ENCODE measurements around the gene CTNND1. TPM values are rescaled to one million over a fixed set of nuclear protein-coding genes. Genes with fewer than 3 reads are reported as not detected.

CTNND1 gene
- total and polyA plus RNA-seq, 2 of the 8 experiments (the other 6 are each of a cell fraction or from before 2014, with no cell fraction given) = 91.9 to 164 TPM

DNA sequence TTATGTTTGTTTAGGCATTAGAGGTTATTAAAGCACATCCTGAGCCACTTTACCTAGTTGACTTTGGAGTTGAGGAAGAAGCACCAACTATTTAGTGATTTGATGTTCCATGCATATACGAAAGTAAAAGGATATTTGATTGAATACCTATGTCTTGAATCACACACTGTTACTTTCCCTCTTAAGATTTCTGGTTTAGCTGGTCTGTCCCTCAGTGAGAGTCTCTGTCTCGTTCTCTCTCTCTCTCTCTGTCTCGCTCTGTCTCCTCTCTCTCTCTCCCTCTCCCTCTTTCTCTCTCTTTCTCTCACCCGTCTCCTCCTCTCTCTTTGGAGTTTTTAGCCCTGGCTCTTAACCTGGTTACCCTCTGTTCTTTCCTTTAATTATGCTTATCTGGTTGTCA, 11.0 kb downstream of the CTNND1 start (continued):
- TF ChIP-seq, protein P1, sequence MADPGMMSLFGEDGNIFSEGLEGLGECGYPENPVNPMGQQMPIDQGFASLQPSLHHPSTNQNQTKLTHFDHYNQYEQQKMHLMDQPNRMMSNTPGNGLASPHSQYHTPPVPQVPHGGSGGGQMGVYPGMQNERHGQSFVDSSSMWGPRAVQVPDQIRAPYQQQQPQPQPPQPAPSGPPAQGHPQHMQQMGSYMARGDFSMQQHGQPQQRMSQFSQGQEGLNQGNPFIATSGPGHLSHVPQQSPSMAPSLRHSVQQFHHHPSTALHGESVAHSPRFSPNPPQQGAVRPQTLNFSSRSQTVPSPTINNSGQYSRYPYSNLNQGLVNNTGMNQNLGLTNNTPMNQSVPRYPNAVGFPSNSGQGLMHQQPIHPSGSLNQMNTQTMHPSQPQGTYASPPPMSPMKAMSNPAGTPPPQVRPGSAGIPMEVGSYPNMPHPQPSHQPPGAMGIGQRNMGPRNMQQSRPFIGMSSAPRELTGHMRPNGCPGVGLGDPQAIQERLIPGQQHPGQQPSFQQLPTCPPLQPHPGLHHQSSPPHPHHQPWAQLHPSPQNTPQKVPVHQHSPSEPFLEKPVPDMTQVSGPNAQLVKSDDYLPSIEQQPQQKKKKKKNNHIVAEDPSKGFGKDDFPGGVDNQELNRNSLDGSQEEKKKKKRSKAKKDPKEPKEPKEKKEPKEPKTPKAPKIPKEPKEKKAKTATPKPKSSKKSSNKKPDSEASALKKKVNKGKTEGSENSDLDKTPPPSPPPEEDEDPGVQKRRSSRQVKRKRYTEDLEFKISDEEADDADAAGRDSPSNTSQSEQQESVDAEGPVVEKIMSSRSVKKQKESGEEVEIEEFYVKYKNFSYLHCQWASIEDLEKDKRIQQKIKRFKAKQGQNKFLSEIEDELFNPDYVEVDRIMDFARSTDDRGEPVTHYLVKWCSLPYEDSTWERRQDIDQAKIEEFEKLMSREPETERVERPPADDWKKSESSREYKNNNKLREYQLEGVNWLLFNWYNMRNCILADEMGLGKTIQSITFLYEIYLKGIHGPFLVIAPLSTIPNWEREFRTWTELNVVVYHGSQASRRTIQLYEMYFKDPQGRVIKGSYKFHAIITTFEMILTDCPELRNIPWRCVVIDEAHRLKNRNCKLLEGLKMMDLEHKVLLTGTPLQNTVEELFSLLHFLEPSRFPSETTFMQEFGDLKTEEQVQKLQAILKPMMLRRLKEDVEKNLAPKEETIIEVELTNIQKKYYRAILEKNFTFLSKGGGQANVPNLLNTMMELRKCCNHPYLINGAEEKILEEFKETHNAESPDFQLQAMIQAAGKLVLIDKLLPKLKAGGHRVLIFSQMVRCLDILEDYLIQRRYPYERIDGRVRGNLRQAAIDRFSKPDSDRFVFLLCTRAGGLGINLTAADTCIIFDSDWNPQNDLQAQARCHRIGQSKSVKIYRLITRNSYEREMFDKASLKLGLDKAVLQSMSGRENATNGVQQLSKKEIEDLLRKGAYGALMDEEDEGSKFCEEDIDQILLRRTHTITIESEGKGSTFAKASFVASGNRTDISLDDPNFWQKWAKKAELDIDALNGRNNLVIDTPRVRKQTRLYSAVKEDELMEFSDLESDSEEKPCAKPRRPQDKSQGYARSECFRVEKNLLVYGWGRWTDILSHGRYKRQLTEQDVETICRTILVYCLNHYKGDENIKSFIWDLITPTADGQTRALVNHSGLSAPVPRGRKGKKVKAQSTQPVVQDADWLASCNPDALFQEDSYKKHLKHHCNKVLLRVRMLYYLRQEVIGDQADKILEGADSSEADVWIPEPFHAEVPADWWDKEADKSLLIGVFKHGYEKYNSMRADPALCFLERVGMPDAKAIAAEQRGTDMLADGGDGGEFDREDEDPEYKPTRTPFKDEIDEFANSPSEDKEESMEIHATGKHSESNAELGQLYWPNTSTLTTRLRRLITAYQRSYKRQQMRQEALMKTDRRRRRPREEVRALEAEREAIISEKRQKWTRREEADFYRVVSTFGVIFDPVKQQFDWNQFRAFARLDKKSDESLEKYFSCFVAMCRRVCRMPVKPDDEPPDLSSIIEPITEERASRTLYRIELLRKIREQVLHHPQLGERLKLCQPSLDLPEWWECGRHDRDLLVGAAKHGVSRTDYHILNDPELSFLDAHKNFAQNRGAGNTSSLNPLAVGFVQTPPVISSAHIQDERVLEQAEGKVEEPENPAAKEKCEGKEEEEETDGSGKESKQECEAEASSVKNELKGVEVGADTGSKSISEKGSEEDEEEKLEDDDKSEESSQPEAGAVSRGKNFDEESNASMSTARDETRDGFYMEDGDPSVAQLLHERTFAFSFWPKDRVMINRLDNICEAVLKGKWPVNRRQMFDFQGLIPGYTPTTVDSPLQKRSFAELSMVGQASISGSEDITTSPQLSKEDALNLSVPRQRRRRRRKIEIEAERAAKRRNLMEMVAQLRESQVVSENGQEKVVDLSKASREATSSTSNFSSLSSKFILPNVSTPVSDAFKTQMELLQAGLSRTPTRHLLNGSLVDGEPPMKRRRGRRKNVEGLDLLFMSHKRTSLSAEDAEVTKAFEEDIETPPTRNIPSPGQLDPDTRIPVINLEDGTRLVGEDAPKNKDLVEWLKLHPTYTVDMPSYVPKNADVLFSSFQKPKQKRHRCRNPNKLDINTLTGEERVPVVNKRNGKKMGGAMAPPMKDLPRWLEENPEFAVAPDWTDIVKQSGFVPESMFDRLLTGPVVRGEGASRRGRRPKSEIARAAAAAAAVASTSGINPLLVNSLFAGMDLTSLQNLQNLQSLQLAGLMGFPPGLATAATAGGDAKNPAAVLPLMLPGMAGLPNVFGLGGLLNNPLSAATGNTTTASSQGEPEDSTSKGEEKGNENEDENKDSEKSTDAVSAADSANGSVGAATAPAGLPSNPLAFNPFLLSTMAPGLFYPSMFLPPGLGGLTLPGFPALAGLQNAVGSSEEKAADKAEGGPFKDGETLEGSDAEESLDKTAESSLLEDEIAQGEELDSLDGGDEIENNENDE (IDR thresholded peaks at IDR 0.05; ENCODE audit: insufficient replicate concordance, low read length) = no peak
- TF ChIP-seq ZNF274 (IDR thresholded peaks at IDR 0.05; ENCODE audit: borderline replicate concordance, extremely low read depth, low read length) (no peak), TAF1 (IDR thresholded peaks at IDR 0.05; ENCODE audit: low read depth, low read length) (no peak), SIX5 (IDR thresholded peaks at IDR 0.05; ENCODE audit: low read depth, low read length) (no peak), HDAC6 (IDR thresholded peaks at IDR 0.05; ENCODE audit: low read depth, low read length) (no peak), POU5F1 (IDR thresholded peaks at IDR 0.05; ENCODE audit: low read depth, low read length) (no peak), TEAD4 (IDR thresholded peaks at IDR 0.05; ENCODE audit: low read depth, low read length) (no peak), SP2 (IDR thresholded peaks at IDR 0.05; ENCODE audit: low read length) (no peak)
- TF ChIP-seq, protein P2, sequence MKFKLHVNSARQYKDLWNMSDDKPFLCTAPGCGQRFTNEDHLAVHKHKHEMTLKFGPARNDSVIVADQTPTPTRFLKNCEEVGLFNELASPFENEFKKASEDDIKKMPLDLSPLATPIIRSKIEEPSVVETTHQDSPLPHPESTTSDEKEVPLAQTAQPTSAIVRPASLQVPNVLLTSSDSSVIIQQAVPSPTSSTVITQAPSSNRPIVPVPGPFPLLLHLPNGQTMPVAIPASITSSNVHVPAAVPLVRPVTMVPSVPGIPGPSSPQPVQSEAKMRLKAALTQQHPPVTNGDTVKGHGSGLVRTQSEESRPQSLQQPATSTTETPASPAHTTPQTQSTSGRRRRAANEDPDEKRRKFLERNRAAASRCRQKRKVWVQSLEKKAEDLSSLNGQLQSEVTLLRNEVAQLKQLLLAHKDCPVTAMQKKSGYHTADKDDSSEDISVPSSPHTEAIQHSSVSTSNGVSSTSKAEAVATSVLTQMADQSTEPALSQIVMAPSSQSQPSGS (IDR thresholded peaks at IDR 0.05; ENCODE audit: low read length) = no peak
